Transverse colon (tissue), 4 donors: Measurements from ENCODE around the gene SYT11. TPM values are rescaled to one million over a fixed set of nuclear protein-coding genes. Genes with fewer than 3 reads are reported as not detected.

ENCODE experiments used
- DNase-seq: peaks from one replicate; pipeline ENCODE4 v3.0.0-alpha.2; 2019
- H3K27ac ChIP-seq, 4 donors: fragments of 200-600 bp; sonication (generic); 2 replicates each; pipeline ENCODE4 v1.5.1; 2016 to 2018; ENCODE audit warnings: inconsistent platforms in 4 of 4
- H3K27me3 ChIP-seq: fragments of 200-600 bp; sonication (generic); 2 replicates; pipeline ENCODE4 v1.5.1; 2017; ENCODE audit warnings: inconsistent platforms
- H3K36me3 ChIP-seq, 4 donors: fragments of 200-600 bp; sonication (generic); 2 replicates each; pipeline ENCODE4 v1.5.1; 2017 to 2019; ENCODE audit warnings: inconsistent platforms in 4 of 4
- H3K4me1 ChIP-seq, 4 donors: fragments of 200-600 bp; sonication (generic); 2 replicates each; pipeline ENCODE4 v1.5.1; 2017 to 2020; ENCODE audit warnings: inconsistent platforms in 4 of 4
- H3K4me3 ChIP-seq, 4 donors: fragments of 200-600 bp; sonication (generic); 1 replicate in 1 of 4; 2 replicates in 3 of 4; pipeline versions ENCODE4 v1.5.1 to v1.6.1; 2017 to 2019; ENCODE audit warnings: inconsistent platforms in 4 of 4
- H3K9me3 ChIP-seq, 2 donors: fragments of 200-600 bp; sonication (generic); 2 replicates each; pipeline ENCODE4 v1.5.1; 2017 to 2019; ENCODE audit warnings: inconsistent platforms in 2 of 2
- EP300 ChIP-seq: sonication (generic); formaldehyde crosslinking; IDR thresholded peaks from one replicate; pipeline ENCODE4 v1.6.1; 2017; ENCODE audit warnings: antibody characterized with exemption, low read depth
- POLR2A ChIP-seq: fragments of 450-650 bp; IDR thresholded peaks from one replicate; pipeline ENCODE4 v1.6.1; 2016; ENCODE audit warnings: antibody characterized with exemption, mild to moderate bottlenecking, moderate library complexity
- POLR2AphosphoS5 ChIP-seq, 3 donors: sonication (generic); formaldehyde crosslinking; IDR thresholded peaks; one replicate each; pipeline ENCODE4 v1.6.1; 2016; ENCODE audit warnings: antibody characterized with exemption in 3 of 3
- WGBS, 2 donors: methylation state at CpG; one replicate each; pipeline ENCODE4 v1.1.5; 2018; ENCODE audit warnings: low coverage in 1 of 2; 5-methylcytosine and 5-hydroxymethylcytosine counted together
- in situ Hi-C, 4 donors: fragments of 200-750 bp; cut with MboI; loops; one replicate each; pipeline versions ENCODE4 v1.15.0 to v1.15.1; 2017; ENCODE audit warnings: low sequenced_read_pairs in 3 of 4, low pct_ligation_motif_present in 1 of 4, low pct_unique_long_range_greater_than_20kb in 1 of 4
- intact Hi-C: fragments of 100-400 bp; cut with DNase I; formaldehyde crosslinking; loops from one replicate; pipeline ENCODE4 v1.15.1; 2023; ENCODE audit warnings: low total_unique reads
- total RNA-seq, 4 donors: library from RNA; depleted of rRNA; stranded (reverse); fragments of >200 nt; gene quantifications; one replicate each; pipeline ENCODE4 v1.1.0, GENCODE V29; 2016
- TF ChIP-seq, protein P1 (sequence below), 5 experiments: fragments of 200-600 bp in 3 of 5; fragments of 450-650 bp in 2 of 5; sonication (generic) in 3 of 5; IDR thresholded peaks; 1 replicate in 2 of 5; 2 replicates in 3 of 5; pipeline ENCODE4 v1.5.1; 2016 to 2017; ENCODE audit warnings: antibody characterized with exemption in 5 of 5, inconsistent platforms in 3 of 5, mild to moderate bottlenecking in 2 of 5, moderate library complexity in 1 of 5

Gene SYT11
- total RNA-seq, 4 donors from 2014 or later = 2.2 to 5.9 (median 3.6) TPM

GRCh38 chr1:155860970-155861510 lies 1.7 kb downstream of the SYT11 start:
- H3K4me3 ChIP-seq = no peak overlapping the region
- no peaks in the 10 kb centered on the region for H3K9me3 ChIP-seq
- intact Hi-C loops (no loop called here), in situ Hi-C loops (no loop called here)
- TF ChIP-seq EP300 = no peak
- TF ChIP-seq, protein P1, sequence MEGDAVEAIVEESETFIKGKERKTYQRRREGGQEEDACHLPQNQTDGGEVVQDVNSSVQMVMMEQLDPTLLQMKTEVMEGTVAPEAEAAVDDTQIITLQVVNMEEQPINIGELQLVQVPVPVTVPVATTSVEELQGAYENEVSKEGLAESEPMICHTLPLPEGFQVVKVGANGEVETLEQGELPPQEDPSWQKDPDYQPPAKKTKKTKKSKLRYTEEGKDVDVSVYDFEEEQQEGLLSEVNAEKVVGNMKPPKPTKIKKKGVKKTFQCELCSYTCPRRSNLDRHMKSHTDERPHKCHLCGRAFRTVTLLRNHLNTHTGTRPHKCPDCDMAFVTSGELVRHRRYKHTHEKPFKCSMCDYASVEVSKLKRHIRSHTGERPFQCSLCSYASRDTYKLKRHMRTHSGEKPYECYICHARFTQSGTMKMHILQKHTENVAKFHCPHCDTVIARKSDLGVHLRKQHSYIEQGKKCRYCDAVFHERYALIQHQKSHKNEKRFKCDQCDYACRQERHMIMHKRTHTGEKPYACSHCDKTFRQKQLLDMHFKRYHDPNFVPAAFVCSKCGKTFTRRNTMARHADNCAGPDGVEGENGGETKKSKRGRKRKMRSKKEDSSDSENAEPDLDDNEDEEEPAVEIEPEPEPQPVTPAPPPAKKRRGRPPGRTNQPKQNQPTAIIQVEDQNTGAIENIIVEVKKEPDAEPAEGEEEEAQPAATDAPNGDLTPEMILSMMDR (IDR thresholded peaks at IDR 0.05) = no peak
- no peak for TF ChIP-seq POLR2A
- no peak for TF ChIP-seq POLR2AphosphoS5 (IDR thresholded peaks at IDR 0.05)
- peaks cover 0 to 28% (median 23%) of the 10 kb centered on the region in 4 donors for H3K4me1 ChIP-seq
- WGBS, 2 donors = 50 to 66% methylated on average over 2 of the region's 2 CpGs
- peaks cover 13% of the 10 kb centered on the region for H3K27me3 ChIP-seq
- DNase-seq = no peak
- peak overlapping the region; percentile 87 to 92 (median 88) for H3K27ac ChIP-seq
- H3K36me3 ChIP-seq = no peaks in the 10 kb centered on the region

DNA sequence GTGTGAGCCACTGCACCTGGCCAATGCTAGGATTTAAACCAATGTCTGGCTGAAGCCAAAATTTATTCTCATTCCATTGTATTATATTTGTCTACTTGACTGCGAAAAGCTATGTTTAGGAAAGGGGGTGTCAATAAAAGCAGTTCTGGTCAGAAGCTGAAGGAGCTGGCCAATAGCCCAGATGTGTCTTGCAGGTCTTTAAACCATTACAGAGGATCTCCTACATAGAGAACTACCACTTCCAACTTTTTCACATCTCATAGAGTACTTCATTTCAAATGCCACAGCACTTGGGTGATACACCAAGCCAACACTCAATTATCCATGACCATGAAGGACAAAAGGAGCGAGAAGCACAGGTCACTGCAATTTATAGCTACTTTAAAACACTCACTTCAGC lies 2.5 kb downstream of the SYT11 start:
- no peak overlapping the region for H3K4me3 ChIP-seq
- in situ Hi-C loops (no loop called here), intact Hi-C loops (no loop called here)
- no peaks in the 10 kb centered on the region for H3K9me3 ChIP-seq
- H3K27me3 ChIP-seq = peaks cover 13% of the 10 kb centered on the region
- no peak for DNase-seq
- TF ChIP-seq, protein P1 (IDR thresholded peaks at IDR 0.05) = no peak
- TF ChIP-seq POLR2A (no peak), POLR2AphosphoS5 (IDR thresholded peaks at IDR 0.05) (no peak), EP300 (no peak)
- H3K36me3 ChIP-seq = no peaks in the 10 kb centered on the region
- H3K4me1 ChIP-seq = peaks cover 0 to 22% (median 17%) of the 10 kb centered on the region in 4 donors
- WGBS, 2 donors = 93 to 100% methylated on average over 1 to 2 of the region's 2 CpGs
- no peak overlapping the region for H3K27ac ChIP-seq

GRCh38 chr1:155864393-155864792 lies 5.0 kb downstream of the SYT11 start:
- H3K4me3 ChIP-seq = no peak overlapping the region
- H3K36me3 ChIP-seq = no peaks in the 10 kb centered on the region
- DNase-seq = no peak
- no peak for TF ChIP-seq POLR2AphosphoS5 (IDR thresholded peaks at IDR 0.05)
- TF ChIP-seq, protein P1 (IDR thresholded peaks at IDR 0.05) = no peak
- no peak for TF ChIP-seq EP300
- TF ChIP-seq POLR2A = no peak
- intact Hi-C loops = no loop called here
- H3K27me3 ChIP-seq = peaks cover 13% of the 10 kb centered on the region
- no peaks in the 10 kb centered on the region for H3K9me3 ChIP-seq
- in situ Hi-C loops = no loop called here
- peaks cover 0 to 6% (median 6%) of the 10 kb centered on the region in 4 donors for H3K4me1 ChIP-seq
- no peak overlapping the region for H3K27ac ChIP-seq

GRCh38 chr1:155867766-155868165 lies 8.4 kb downstream of the SYT11 start:
- Histone ChIP-seq H3K27me3 (no peaks in the 10 kb centered on the region), H3K4me1 (no peaks in the 10 kb centered on the region), H3K36me3 (no peaks in the 10 kb centered on the region), H3K27ac (no peak overlapping the region), H3K9me3 (no peaks in the 10 kb centered on the region), H3K4me3 (no peak overlapping the region)
- 93 to 94% methylated on average over 3 to 8 of the region's 8 CpGs for WGBS, 2 donors
- intact Hi-C loops (loop anchor here (1.0 kb wide), 1 partner anchor 31 kb away; no protein-coding TSS in a partner anchor), in situ Hi-C loops (no loop called here)
- TF ChIP-seq EP300 (no peak), POLR2A (no peak), POLR2AphosphoS5 (IDR thresholded peaks at IDR 0.05) (no peak)
- TF ChIP-seq, protein P1 (IDR thresholded peaks at IDR 0.05) = no peak
- DNase-seq = no peak
